Stimulated activated CD4-positive, alpha-beta T cell treated with anti-CD3 and anti-CD28 coated beads, Interleukin-12 subunit alpha, Interleukin-12 subunit beta, amount 100 ng/mL, for 4 hours (primary cell): ENCODE results near the gene LKAAEAR1.
A peak's percentile ranks its signal among the peaks of the same experiment; 100 is the strongest.

Experiments
- DNase-seq: peaks from one replicate; pipeline ENCODE4 v3.0.0-alpha.2; 2020

The LKAAEAR1 gene

GRCh38 chr20:64110411-64111068 is 26.3 kb upstream of the LKAAEAR1 start:
- DNase-seq = no peak

GRCh38 chr20:64109831-64110391 is 25.7 kb upstream of the LKAAEAR1 start:
- no peak for DNase-seq

- no peak for DNase-seq
These were observed 24.8 kb upstream of the LKAAEAR1 start for GRCh38 chr20:64108731-64109681.

GRCh38 chr20:64107736-64108457 is 23.7 kb upstream of the LKAAEAR1 start:
- DNase-seq = no peak

GRCh38 chr20:64106981-64107735 is 23.0 kb upstream of the LKAAEAR1 start, which contains the start of gene NPBWR2:
TSS of gene NPBWR2 (minus strand) at chr20:64107565. CDS start at chr20:64106831, 734 bp downstream.
- no peak for DNase-seq

- DNase-seq = no peak
These were observed 22.3 kb upstream of the LKAAEAR1 start for GRCh38 chr20:64106435-64106961.

GRCh38 chr20:64105846-64106434 is 21.7 kb upstream of the LKAAEAR1 start:
- no peak for DNase-seq

GRCh38 chr20:64104667-64105451 is 20.7 kb upstream of the LKAAEAR1 start:
- DNase-seq = no peak

GRCh38 chr20:64103871-64104666 is 19.9 kb upstream of the LKAAEAR1 start:
- DNase-seq = no peak

- DNase-seq = no peak
These were observed 18.6 kb upstream of the LKAAEAR1 start for GRCh38 chr20:64102647-64103354.

GRCh38 chr20:64101731-64102621 is 17.8 kb upstream of the LKAAEAR1 start:
- DNase-seq = peak; percentile 71

- no peak for DNase-seq
These were observed 16.9 kb upstream of the LKAAEAR1 start for GRCh38 chr20:64100946-64101688.

GRCh38 chr20:64100566-64100888 is 16.3 kb upstream of the LKAAEAR1 start:
- DNase-seq = no peak

- no peak for DNase-seq
These were observed 15.8 kb upstream of the LKAAEAR1 start for GRCh38 chr20:64099880-64100565.

- DNase-seq = no peak
These were observed 15.0 kb upstream of the LKAAEAR1 start for GRCh38 chr20:64099086-64099786.

GRCh38 chr20:64098471-64099013 is 14.3 kb upstream of the LKAAEAR1 start:
- DNase-seq = no peak
